ENCODE measurements around the gene HLA-DRA. TPM values are rescaled to one million over a fixed set of nuclear protein-coding genes. Genes with fewer than 3 reads are reported as not detected.
"Not testable (repeated sequence)": the region's sequence is repeated elsewhere in the genome, so short reads cannot be mapped to it uniquely, and the experiment has no call there.

Gene HLA-DRA
- total RNA-seq, 1 donor from 2014 or later = 40.1 TPM

DNA sequence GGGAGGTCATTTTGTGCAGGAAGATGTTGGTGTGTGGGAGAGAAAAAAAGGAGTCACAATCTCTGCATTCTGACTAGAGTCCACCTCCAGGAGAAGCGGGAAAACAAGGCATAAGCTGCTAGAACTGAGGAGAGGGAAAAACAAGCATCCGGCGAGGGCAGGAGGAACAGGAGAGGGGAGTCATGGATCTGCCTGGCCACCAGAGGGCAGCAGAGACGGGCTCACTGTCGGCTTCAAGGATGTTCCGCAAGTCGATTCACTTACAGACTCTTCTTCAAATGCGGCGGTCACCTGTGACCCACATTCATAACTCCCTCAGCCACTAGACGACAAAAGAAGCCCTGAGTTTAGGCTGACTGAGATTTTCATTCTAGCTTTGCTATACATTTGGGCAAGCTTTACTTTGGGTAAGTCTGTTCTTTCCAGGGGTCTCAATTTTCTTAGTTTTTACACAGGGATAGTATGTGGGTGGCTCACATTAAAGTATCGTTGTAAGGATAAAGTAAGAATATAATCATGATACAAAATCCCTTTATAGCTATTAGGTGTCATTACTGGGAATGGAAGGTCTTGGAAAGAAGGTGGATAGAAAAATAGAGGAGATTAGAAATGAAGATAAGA lies 26.1 kb upstream of the HLA-DRA start:
- no peak overlapping the region for H3K27ac Mint-ChIP-seq
- H3K9me3 Mint-ChIP-seq = no peaks in the 10 kb centered on the region
- H3K36me3 Mint-ChIP-seq (ENCODE audit: low read depth) = no peaks in the 10 kb centered on the region
- peaks cover 12% of the 10 kb centered on the region for H3K4me1 Mint-ChIP-seq (ENCODE audit: low read depth)
- H3K4me3 Mint-ChIP-seq = no peak overlapping the region
- intact Hi-C loops (cut with micrococcal nuclease) = loop anchor here (1.0 to 2.0 kb wide), 5 partner anchors 169 to 455 kb away; no protein-coding TSS in a partner anchor
- peaks cover 46% of the 10 kb centered on the region for H3K27me3 Mint-ChIP-seq (ENCODE audit: insufficient read depth)
- DNase-seq (ENCODE audit: low spot score) = peak; percentile 67

DNA sequence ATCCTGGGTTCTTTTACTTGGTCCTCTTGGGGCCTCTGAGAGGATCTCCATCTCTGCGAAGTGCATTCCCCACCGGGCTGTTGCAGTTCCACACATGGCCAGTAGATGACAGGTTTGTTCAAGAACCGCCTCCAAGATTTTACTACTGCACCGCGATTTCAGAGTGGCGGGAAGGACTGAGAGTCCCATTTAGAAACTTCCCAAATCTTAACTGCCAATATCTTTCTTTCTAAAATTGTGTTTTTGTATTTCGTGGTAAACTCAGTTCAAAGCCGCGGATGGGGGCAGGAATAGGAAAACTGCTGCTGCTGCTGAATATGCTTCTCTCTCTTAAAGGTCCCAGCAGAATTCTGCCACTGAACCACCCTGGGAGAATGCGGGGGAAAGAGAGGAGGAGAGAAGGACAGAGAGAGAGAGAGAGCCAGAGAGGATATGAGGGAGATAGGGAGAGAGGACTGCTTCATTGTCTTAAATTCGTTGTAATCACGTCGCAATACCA lies 24.1 kb upstream of the HLA-DRA start:
- peak; percentile 56 for DNase-seq (ENCODE audit: low spot score)
- peaks cover 51% of the 10 kb centered on the region for H3K27me3 Mint-ChIP-seq (ENCODE audit: insufficient read depth)
- H3K9me3 Mint-ChIP-seq = no peaks in the 10 kb centered on the region
- peaks cover 12% of the 10 kb centered on the region for H3K4me1 Mint-ChIP-seq (ENCODE audit: low read depth)
- intact Hi-C loops (cut with micrococcal nuclease) = loop anchor here (1.0 to 2.0 kb wide), 2 partner anchors 277 to 382 kb away; no protein-coding TSS in a partner anchor
- H3K4me3 Mint-ChIP-seq = no peak overlapping the region
- H3K27ac Mint-ChIP-seq = no peak overlapping the region
- H3K36me3 Mint-ChIP-seq (ENCODE audit: low read depth) = no peaks in the 10 kb centered on the region

DNA sequence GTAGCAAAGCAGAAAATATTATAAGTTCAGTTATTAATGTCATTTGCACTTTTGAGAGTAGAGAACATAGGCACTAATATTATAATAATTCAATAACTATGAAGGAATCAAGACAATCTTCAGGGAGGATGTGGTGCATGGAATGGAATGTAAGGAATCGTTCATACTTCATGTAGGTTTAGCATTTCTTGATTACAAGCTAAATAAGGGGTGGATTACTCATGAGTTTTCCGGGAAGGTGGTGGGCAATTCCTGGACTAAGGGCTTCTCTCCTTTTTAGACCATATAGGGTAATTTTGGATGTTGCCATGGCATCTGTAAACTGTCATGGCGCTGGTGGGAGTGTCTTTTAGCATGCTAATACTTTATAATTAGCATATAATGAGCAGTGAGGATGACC lies 23.7 kb upstream of the HLA-DRA start:
- intact Hi-C loops (cut with micrococcal nuclease) = no loop called here
- no peaks in the 10 kb centered on the region for H3K36me3 Mint-ChIP-seq (ENCODE audit: low read depth)

DNA sequence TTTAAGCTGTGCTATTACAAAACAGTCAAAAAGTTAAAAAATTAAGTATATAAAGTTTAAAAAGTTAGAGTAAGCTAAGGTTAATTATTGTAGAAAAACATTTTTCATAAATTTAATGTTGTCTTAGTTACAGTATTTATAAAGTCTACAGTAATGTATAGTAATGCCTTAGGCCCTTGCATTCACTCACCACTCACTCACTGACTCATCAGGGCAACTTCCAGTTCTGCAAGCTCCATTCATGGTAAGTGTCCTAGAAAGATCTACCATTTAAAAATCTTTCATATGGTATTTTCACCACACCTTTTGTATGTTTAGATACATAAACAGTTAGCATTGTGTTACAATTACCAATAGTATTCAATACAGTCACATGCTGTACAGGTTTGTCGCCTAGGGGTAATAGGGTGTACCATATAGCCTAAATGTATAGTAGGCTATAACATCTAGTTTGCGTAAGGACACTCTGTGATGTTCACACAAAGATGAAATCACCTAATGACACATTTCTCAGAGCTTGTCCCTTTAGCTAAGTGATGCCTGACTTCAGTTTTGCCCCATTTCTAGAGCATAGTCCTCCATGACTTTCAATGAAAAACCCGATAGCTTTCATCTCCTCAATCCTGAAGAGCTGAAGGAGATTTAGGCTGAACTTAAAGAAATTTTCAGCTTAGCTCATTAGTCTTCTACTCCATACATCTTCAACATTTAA lies 14.9 kb upstream of the HLA-DRA start:
- Mint-ChIP-seq H3K36me3 (ENCODE audit: low read depth) (no peaks in the 10 kb centered on the region), H3K4me3 (no peak overlapping the region), H3K4me1 (ENCODE audit: low read depth) (no peaks in the 10 kb centered on the region), H3K27me3 (ENCODE audit: insufficient read depth) (peaks cover 35% of the 10 kb centered on the region), H3K27ac (no peak overlapping the region), H3K9me3 (no peaks in the 10 kb centered on the region)
- no peak for DNase-seq (ENCODE audit: low spot score)
- intact Hi-C loops (cut with micrococcal nuclease) = no loop called here

More for the DNA sequence above, 23.7 kb upstream of the HLA-DRA start:
- H3K4me1 Mint-ChIP-seq (ENCODE audit: low read depth) = peaks cover 12% of the 10 kb centered on the region
- no peak for DNase-seq (ENCODE audit: low spot score)
- no peak overlapping the region for H3K27ac Mint-ChIP-seq
- H3K9me3 Mint-ChIP-seq = no peaks in the 10 kb centered on the region
- H3K27me3 Mint-ChIP-seq (ENCODE audit: insufficient read depth) = peaks cover 53% of the 10 kb centered on the region
- H3K4me3 Mint-ChIP-seq = no peak overlapping the region

DNA sequence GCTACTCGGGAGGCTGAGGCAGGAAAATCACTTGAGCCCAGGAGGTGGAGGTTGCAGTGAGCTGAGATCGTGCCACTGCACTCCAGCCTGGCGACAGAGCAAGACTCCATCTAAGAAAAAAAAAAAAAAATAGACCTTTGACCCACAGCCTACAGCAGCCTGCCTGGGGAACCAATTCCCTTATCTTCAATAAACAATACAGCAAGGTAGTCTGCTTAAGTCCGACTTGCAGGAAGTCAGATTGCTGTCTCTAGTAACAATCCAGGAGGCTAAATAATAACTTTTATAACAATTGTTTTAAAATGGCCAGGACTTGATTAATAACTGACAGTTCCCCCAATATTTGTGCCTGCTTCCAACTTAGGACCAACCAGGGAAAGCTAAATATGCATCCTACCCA lies 13.3 kb upstream of the HLA-DRA start:
- H3K9me3 Mint-ChIP-seq = no peaks in the 10 kb centered on the region
- no peaks in the 10 kb centered on the region for H3K4me1 Mint-ChIP-seq (ENCODE audit: low read depth)
- no peaks in the 10 kb centered on the region for H3K36me3 Mint-ChIP-seq (ENCODE audit: low read depth)
- no peak overlapping the region for H3K27ac Mint-ChIP-seq
- intact Hi-C loops (cut with micrococcal nuclease) = no loop called here
- H3K27me3 Mint-ChIP-seq (ENCODE audit: insufficient read depth) = peaks cover 25% of the 10 kb centered on the region
- no peak for DNase-seq (ENCODE audit: low spot score)
- no peak overlapping the region for H3K4me3 Mint-ChIP-seq

DNA sequence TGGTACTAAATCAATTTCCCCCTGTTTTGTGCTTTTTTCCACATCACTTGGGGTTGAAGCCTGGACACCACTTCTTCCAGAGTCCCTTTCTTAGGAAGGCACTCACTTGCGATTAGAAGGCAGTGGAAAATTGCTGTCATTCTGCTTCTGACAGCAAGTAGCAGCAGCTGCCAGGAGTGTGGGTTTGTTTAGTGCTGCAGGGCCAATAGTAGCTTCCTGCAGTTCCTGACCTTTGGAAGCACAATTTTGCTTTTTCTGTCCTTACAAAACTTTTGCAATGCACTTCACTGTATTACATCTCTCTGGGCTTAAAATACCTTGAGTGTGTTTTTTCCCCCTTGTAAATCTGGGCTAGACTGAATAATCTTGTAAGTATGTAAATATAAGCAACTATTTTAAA lies 12.5 kb upstream of the HLA-DRA start:
- no peak overlapping the region for H3K4me3 Mint-ChIP-seq
- no peaks in the 10 kb centered on the region for H3K36me3 Mint-ChIP-seq (ENCODE audit: low read depth)
- intact Hi-C loops (cut with micrococcal nuclease) = no loop called here
- no peak overlapping the region for H3K27ac Mint-ChIP-seq
- peaks cover 20% of the 10 kb centered on the region for H3K27me3 Mint-ChIP-seq (ENCODE audit: insufficient read depth)
- no peak for DNase-seq (ENCODE audit: low spot score)
- H3K9me3 Mint-ChIP-seq = no peaks in the 10 kb centered on the region
- H3K4me1 Mint-ChIP-seq (ENCODE audit: low read depth) = no peaks in the 10 kb centered on the region

DNA sequence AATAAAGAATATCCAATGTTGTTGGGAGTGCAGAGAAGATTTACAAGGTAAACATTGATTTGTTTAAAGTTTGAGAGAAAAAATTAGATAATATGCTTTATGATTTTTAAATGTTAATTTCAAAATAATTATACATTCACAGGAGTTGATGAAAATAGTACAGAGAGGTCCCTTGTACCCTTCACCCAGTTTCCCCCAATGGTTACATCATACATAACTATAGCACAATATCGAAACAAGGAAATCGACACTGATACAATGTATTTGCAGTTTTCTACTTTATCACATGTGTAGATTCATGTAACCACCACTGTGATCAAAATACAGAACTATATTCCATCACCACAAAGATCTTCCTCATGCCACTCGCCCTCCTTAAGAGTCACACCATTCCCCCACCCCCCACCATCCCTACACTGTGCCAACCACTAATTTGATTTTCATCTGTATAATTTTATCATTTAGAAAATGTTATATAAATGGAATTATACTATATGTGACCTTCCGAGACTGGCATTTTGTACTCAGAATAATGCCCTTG lies 11.7 kb upstream of the HLA-DRA start:
- peaks cover 21% of the 10 kb centered on the region for H3K27me3 Mint-ChIP-seq (ENCODE audit: insufficient read depth)
- intact Hi-C loops (cut with micrococcal nuclease) = no loop called here
- no peaks in the 10 kb centered on the region for H3K36me3 Mint-ChIP-seq (ENCODE audit: low read depth)
- no peak overlapping the region for H3K4me3 Mint-ChIP-seq
- H3K4me1 Mint-ChIP-seq (ENCODE audit: low read depth) = no peaks in the 10 kb centered on the region
- H3K27ac Mint-ChIP-seq = no peak overlapping the region
- H3K9me3 Mint-ChIP-seq = no peaks in the 10 kb centered on the region
- DNase-seq (ENCODE audit: low spot score) = no peak

DNA sequence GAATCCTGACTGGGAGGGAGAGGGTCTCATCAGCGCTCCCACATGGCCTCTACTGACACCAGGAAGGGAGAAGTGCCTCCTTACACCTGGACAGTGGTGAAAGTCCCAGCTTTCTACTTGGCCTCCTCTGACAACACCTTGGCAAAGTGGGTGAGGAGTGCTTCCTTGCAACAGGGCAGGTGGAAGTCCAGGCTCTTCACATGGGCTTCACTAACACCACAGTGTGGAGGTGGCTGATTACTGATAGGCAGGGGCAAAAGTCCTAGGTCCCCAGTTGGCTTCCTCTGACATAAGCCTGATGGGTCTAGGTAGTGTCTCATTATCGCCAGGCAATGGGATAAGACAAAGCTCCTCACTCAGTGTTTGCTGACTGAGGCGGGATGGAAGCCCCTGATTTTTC lies 9.5 kb upstream of the HLA-DRA start:
- DNase-seq (ENCODE audit: low spot score) = no peak
- Mint-ChIP-seq H3K27me3 (ENCODE audit: insufficient read depth) (peaks cover 31% of the 10 kb centered on the region), H3K4me3 (no peak overlapping the region), H3K36me3 (ENCODE audit: low read depth) (no peaks in the 10 kb centered on the region), H3K4me1 (ENCODE audit: low read depth) (no peaks in the 10 kb centered on the region), H3K27ac (no peak overlapping the region), H3K9me3 (no peaks in the 10 kb centered on the region)
- intact Hi-C loops (cut with micrococcal nuclease) = loop anchor here (10.0 kb wide), 1 partner anchor 195 kb away; no protein-coding TSS in a partner anchor

DNA sequence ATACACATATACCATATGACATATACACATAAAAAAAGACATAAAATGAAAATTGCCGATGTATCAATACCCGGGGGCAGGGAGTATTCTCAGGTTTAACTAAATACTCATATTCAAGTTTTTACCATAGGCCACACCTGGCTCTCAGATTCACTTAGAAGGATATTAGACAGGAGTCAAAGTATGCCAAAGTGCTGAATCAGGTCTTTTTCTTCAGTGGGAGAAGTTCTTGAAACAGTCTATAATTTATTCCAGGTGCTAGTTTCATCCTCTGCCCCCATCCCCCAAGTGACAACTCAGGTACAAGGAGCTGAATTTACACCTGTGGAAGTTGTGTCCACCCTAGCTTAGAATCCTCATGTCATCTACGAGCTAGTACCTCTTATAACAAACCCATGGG lies 8.5 kb upstream of the HLA-DRA start:
- Mint-ChIP-seq H3K4me3 (no peak overlapping the region), H3K27me3 (ENCODE audit: insufficient read depth) (peaks cover 31% of the 10 kb centered on the region), H3K4me1 (ENCODE audit: low read depth) (no peaks in the 10 kb centered on the region), H3K27ac (no peak overlapping the region), H3K9me3 (no peaks in the 10 kb centered on the region), H3K36me3 (ENCODE audit: low read depth) (no peaks in the 10 kb centered on the region)
- no peak for DNase-seq (ENCODE audit: low spot score)
- intact Hi-C loops (cut with micrococcal nuclease) = loop anchor here (10.0 kb wide), 1 partner anchor 194 kb away; no protein-coding TSS in a partner anchor

DNA sequence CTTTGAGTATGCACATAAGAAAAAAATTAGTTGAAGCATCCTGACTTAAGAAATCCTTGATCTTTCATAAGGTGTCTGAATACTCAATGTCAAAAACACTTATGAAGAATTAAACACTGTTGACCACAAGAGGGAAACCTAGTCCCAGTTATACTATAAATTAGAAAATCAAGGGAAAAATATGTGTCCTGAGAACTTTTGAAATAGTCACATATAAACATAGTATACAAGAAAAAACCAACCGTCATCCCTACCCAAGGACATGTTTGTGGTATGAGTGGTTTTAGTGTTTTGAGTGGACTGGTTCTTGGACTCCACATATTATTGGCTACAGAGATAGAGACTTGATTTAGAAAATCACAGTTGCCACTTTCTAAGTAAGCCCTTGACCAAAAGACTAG lies 7.6 kb upstream of the HLA-DRA start:
- no peak for DNase-seq (ENCODE audit: low spot score)
- peaks cover 31% of the 10 kb centered on the region for H3K27me3 Mint-ChIP-seq (ENCODE audit: insufficient read depth)
- H3K9me3 Mint-ChIP-seq = no peaks in the 10 kb centered on the region
- no peak overlapping the region for H3K4me3 Mint-ChIP-seq
- intact Hi-C loops (cut with micrococcal nuclease) = loop anchor here (1.0 to 10.0 kb wide), 4 partner anchors 193 to 354 kb away; no protein-coding TSS in a partner anchor
- no peak overlapping the region for H3K27ac Mint-ChIP-seq
- no peaks in the 10 kb centered on the region for H3K36me3 Mint-ChIP-seq (ENCODE audit: low read depth)
- no peaks in the 10 kb centered on the region for H3K4me1 Mint-ChIP-seq (ENCODE audit: low read depth)

DNA sequence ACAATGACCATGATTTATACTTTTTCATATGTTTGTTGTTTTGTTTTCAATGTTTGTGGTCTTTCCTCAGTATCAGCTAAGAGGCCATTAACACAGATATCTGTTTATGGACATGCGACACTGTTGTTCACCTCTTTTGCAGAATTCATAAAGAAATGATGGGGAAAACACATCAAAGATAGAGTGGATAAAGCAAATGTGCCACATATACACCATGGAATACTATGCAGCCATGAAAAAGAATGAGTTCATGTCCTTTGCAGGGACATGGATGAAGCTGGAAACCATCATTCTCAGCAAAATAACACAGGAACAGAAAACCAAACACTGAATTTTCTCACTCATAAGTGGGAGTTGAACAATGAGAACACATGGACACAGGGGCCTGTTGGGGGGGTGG lies 5.7 kb upstream of the HLA-DRA start:
- H3K36me3 Mint-ChIP-seq (ENCODE audit: low read depth); H3K9me3 Mint-ChIP-seq: not testable (repeated sequence)
- intact Hi-C loops (cut with micrococcal nuclease) = loop anchor here (10.0 kb wide), 1 partner anchor 191 kb away; no protein-coding TSS in a partner anchor

DNA sequence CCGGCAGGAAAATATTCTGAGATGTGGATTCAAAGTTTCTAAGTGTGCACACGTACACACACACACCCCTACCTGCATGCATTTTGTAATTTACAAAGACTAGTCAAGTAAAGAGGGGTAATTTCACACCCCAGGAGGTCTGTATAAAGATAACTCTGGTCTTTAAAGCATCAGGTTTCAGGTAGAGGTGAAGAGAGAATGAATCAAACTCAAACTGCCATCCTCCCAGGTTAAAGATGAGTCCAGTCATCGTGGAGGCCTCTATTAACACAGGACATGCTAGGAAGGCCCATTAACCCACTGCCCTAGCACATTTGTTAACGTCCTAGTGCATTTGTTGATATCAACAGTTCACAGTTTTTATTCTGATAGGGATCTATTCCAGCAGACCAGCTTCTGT lies 3.5 kb upstream of the HLA-DRA start:
- Mint-ChIP-seq H3K27ac (no peak overlapping the region), H3K9me3 (no peaks in the 10 kb centered on the region), H3K4me3 (no peak overlapping the region), H3K36me3 (ENCODE audit: low read depth) (no peaks in the 10 kb centered on the region), H3K4me1 (ENCODE audit: low read depth) (peaks cover 19% of the 10 kb centered on the region), H3K27me3 (ENCODE audit: insufficient read depth) (peaks cover 20% of the 10 kb centered on the region)
- intact Hi-C loops (cut with micrococcal nuclease) = loop anchor here (10.0 kb wide), 1 partner anchor 189 kb away; no protein-coding TSS in a partner anchor
- DNase-seq (ENCODE audit: low spot score) = no peak

More for the DNA sequence above, 5.7 kb upstream of the HLA-DRA start:
- not testable (repeated sequence) for DNase-seq (ENCODE audit: low spot score); H3K4me1 Mint-ChIP-seq (ENCODE audit: low read depth); H3K4me3 Mint-ChIP-seq; H3K27ac Mint-ChIP-seq
- peaks cover 21% of the 10 kb centered on the region for H3K27me3 Mint-ChIP-seq (ENCODE audit: insufficient read depth)

Data from activated T-helper 1 cell treated with anti-CD3 and anti-CD28 coated beads, Interleukin-12 subunit alpha, Interleukin-12 subunit beta, Interleukin-2, Interleukin-4 antibody, amounts not matched to agents 30 ng/mL and 10 ng/mL and 1 ng/mL, durations not matched to agents 14 hours and 24 hours and 36 hours (primary cell).